DND-41 (cell line): Measurements from ENCODE around the gene GRAPL.
"Not testable (repeated sequence)": the region's sequence is repeated elsewhere in the genome, so short reads cannot be mapped to it uniquely, and the experiment has no call there.

Experiments used
- CTCF ChIP-seq: IDR thresholded peaks from 2 replicates; pipeline ENCODE4 v1.5.1; 2012; ENCODE audit warnings: borderline replicate concordance, low read length, moderate library complexity, mild to moderate bottlenecking; ENCODE audit not compliant: poor library complexity, severe bottlenecking; ENCODE audit errors: extremely low read depth
- EZH2 ChIP-seq: IDR thresholded peaks from 3 replicates; pipeline ENCODE4 v1.6.1; 2012; ENCODE audit warnings: borderline replicate concordance, low read depth, mild to moderate bottlenecking, moderate library complexity, low read length, inconsistent platforms; ENCODE audit not compliant: severe bottlenecking

- not testable (repeated sequence) for TF ChIP-seq CTCF, EZH2
Measured at GRCh38 chr17:19158938-19159337, 31.5 kb downstream of the GRAPL start.
